ENCODE results near the gene ATP2B3. TPM values are rescaled to one million over a fixed set of nuclear protein-coding genes. Genes with fewer than 3 reads are reported as not detected.

Gene ATP2B3
- total and polyA plus RNA-seq, 7 experiments from 2014 or later, result not detected

GRCh38 chrX:153595859-153596857 lies 78.7 kb downstream of the ATP2B3 start:
- Histone ChIP-seq H3K27ac (ENCODE audit: low read depth, low read length) (no peak overlapping the region), H3K4me3 (ENCODE audit: low read length) (no peak overlapping the region), H3K36me3 (ENCODE audit: control insufficient read depth in 2 of 3, insufficient read depth in 3 of 3, low read length in 3 of 3) (peaks cover 0 to 42% (median 4%) of the 10 kb centered on the region in 3 experiments), H3K4me1 (ENCODE audit: control insufficient read depth in 2 of 2, insufficient read depth in 2 of 2, low read length in 2 of 2) (peaks cover 16 to 19% of the 10 kb centered on the region in 2 donors), H3K9me3 (ENCODE audit: control insufficient read depth in 2 of 3, low read length in 3 of 3) (no peaks in the 10 kb centered on the region), H3K27me3 (ENCODE audit: control insufficient read depth in 2 of 2, insufficient read depth in 2 of 2, low read length in 2 of 2) (no peaks in the 10 kb centered on the region)
- peak overlapping the region in 8 of 10 donors; percentile 49 to 90 (median 86) for H3K4me3 Mint-ChIP-seq
- ATAC-seq, result no peak
- peaks cover 23 to 39% (median 31%) of the 10 kb centered on the region in 7 donors for H3K4me1 Mint-ChIP-seq
- ChIA-PET POLR2A (interaction anchor here (1.0 kb wide), 1 partner anchor 10 kb away, joined by 3 read pairs; no protein-coding TSS in a partner anchor), CTCF (no interaction called here)
- peaks cover 0 to 3% (median 0%) of the 10 kb centered on the region in 11 donors for H3K9me3 Mint-ChIP-seq
- DNase-seq, result no peak
- H3K27ac Mint-ChIP-seq, result peak overlapping the region in 3 of 9 donors; percentile 25 to 67 (median 56)
- intact Hi-C loops (cut with micrococcal nuclease), result loop anchor here in 1 of 2 donors (5.0 to 10.0 kb wide), 3 partner anchors 34 to 654 kb away; no protein-coding TSS in a partner anchor
- H3K36me3 Mint-ChIP-seq, result peaks cover 0 to 19% (median 5%) of the 10 kb centered on the region in 5 donors
- H3K27me3 Mint-ChIP-seq, result no peaks in the 10 kb centered on the region

GRCh38 chrX:153596981-153597750 lies 79.7 kb downstream of the ATP2B3 start:
- Mint-ChIP-seq H3K36me3 (peaks cover 0 to 13% (median 5%) of the 10 kb centered on the region in 5 donors), H3K9me3 (peaks cover 0 to 3% (median 0%) of the 10 kb centered on the region in 11 donors), H3K4me1 (peaks cover 20 to 44% (median 33%) of the 10 kb centered on the region in 7 donors), H3K27me3 (no peaks in the 10 kb centered on the region), H3K4me3 (peak overlapping the region; percentile 82 to 92 (median 89)), H3K27ac (peak overlapping the region in 3 of 9 donors; percentile 14 to 76 (median 49))
- intact Hi-C loops (cut with micrococcal nuclease), result loop anchor here in 1 of 2 donors (5.0 to 10.0 kb wide), 3 partner anchors 35 to 655 kb away; no protein-coding TSS in a partner anchor
- Histone ChIP-seq H3K4me3 (ENCODE audit: low read length) (no peak overlapping the region), H3K27me3 (ENCODE audit: control insufficient read depth in 2 of 2, insufficient read depth in 2 of 2, low read length in 2 of 2) (no peaks in the 10 kb centered on the region), H3K36me3 (ENCODE audit: control insufficient read depth in 2 of 3, insufficient read depth in 3 of 3, low read length in 3 of 3) (peaks cover 0 to 31% (median 0%) of the 10 kb centered on the region in 3 experiments), H3K9me3 (ENCODE audit: control insufficient read depth in 2 of 3, low read length in 3 of 3) (no peaks in the 10 kb centered on the region), H3K27ac (ENCODE audit: low read depth, low read length) (no peak overlapping the region), H3K4me1 (ENCODE audit: control insufficient read depth in 2 of 2, insufficient read depth in 2 of 2, low read length in 2 of 2) (peaks cover 16 to 19% of the 10 kb centered on the region in 2 donors)
- ATAC-seq, result no peak
- POLR2A ChIA-PET, result interaction anchor here (1.3 to 1.5 kb wide), 2 partner anchors 14 to 19 kb away, joined by 4 to 5 read pairs; no protein-coding TSS in a partner anchor
- no peak for DNase-seq
- CTCF ChIA-PET, result interaction anchor here (0.6 to 1.1 kb wide), 2 partner anchors 58 to 66 kb away, joined by 3 to 5 read pairs; no protein-coding TSS in a partner anchor

- Histone ChIP-seq H3K9me3 (ENCODE audit: control insufficient read depth in 2 of 3, low read length in 3 of 3) (no peaks in the 10 kb centered on the region), H3K27ac (ENCODE audit: low read depth, low read length) (peak within 1 kb of the TSS; percentile 74), H3K4me1 (ENCODE audit: control insufficient read depth in 2 of 2, insufficient read depth in 2 of 2, low read length in 2 of 2) (peaks cover 19% of the 10 kb centered on the region in 2 donors), H3K36me3 (ENCODE audit: control insufficient read depth in 2 of 3, insufficient read depth in 3 of 3, low read length in 3 of 3) (peaks cover 0 to 17% (median 0%) of the 10 kb centered on the region in 3 experiments), H3K27me3 (ENCODE audit: control insufficient read depth in 2 of 2, insufficient read depth in 2 of 2, low read length in 2 of 2) (no peaks in the 10 kb centered on the region), H3K4me3 (ENCODE audit: low read length) (peak within 1 kb of the TSS; percentile 69)
- peak within 1 kb of the TSS; percentile 47 to 91 (median 76) for H3K27ac Mint-ChIP-seq
- peak in 4 of 9 donors; percentile 10 to 34 (median 20) for DNase-seq
- ChIA-PET CTCF (interaction anchor here (0.7 kb wide), 1 partner anchor 13 kb away, joined by 7 read pairs; no protein-coding TSS in a partner anchor), POLR2A (interaction anchor here (0.6 to 1.5 kb wide), 7 partner anchors 13 to 657 kb away, joined by 3 to 5 read pairs (median 4); partner anchors contain the start of gene HCFC1)
- ATAC-seq, result peak; percentile 45
- no peaks in the 10 kb centered on the region for H3K27me3 Mint-ChIP-seq
- peaks cover 23 to 54% (median 38%) of the 10 kb centered on the region in 7 donors for H3K4me1 Mint-ChIP-seq
- H3K36me3 Mint-ChIP-seq, result peaks cover 0 to 9% (median 5%) of the 10 kb centered on the region in 5 donors
- H3K9me3 Mint-ChIP-seq, result peaks cover 0 to 4% (median 0%) of the 10 kb centered on the region in 11 donors
- peak within 1 kb of the TSS; percentile 85 to 93 (median 92) for H3K4me3 Mint-ChIP-seq
- intact Hi-C loops (cut with micrococcal nuclease), result loop anchor here (1.0 to 10.0 kb wide), 9 partner anchors 11 to 656 kb away; partner anchors contain the start of genes ABCD1 (in 2 of the 2), BCAP31 (in 2 of the 2), HAUS7 (in 2 of the 2) and IDH3G (in 1 of the 2)
These were observed 81.2 kb downstream of the ATP2B3 start, which contains the start of gene CCNQ for GRCh38 chrX:153598541-153599191. Gene CCNQ (minus strand): TSS chrX:153599139. CDS start chrX:153599073, 66 bp downstream.

- H3K27ac ChIP-seq (ENCODE audit: low read depth, low read length), result peak overlapping the region; percentile 74
- peak overlapping the region; percentile 69 for H3K4me3 ChIP-seq (ENCODE audit: low read length)
- peaks cover 0 to 10% (median 0%) of the 10 kb centered on the region in 3 experiments for H3K36me3 ChIP-seq (ENCODE audit: control insufficient read depth in 2 of 3, insufficient read depth in 3 of 3, low read length in 3 of 3)
- ATAC-seq (peak; percentile 94), DNase-seq (peak; percentile 77 to 91 (median 82))
- peaks cover 23 to 60% (median 46%) of the 10 kb centered on the region in 7 donors for H3K4me1 Mint-ChIP-seq
- peak overlapping the region; percentile 79 to 93 (median 90) for H3K4me3 Mint-ChIP-seq
- peaks cover 0 to 4% (median 0%) of the 10 kb centered on the region in 11 donors for H3K9me3 Mint-ChIP-seq
- no peaks in the 10 kb centered on the region for H3K27me3 Mint-ChIP-seq
- H3K27me3 ChIP-seq (ENCODE audit: control insufficient read depth in 2 of 2, insufficient read depth in 2 of 2, low read length in 2 of 2), result no peaks in the 10 kb centered on the region
- intact Hi-C loops (cut with micrococcal nuclease), result loop anchor here (1.0 to 10.0 kb wide), 9 partner anchors 10 to 657 kb away; partner anchors contain the start of genes ABCD1 (in 2 of the 2), BCAP31 (in 2 of the 2), HAUS7 (in 2 of the 2) and IDH3G (in 1 of the 2)
- CTCF ChIA-PET, result interaction anchor here (0.7 to 2.3 kb wide), 2 partner anchors 11 to 67 kb away, joined by 3 to 15 read pairs; no protein-coding TSS in a partner anchor
- peak overlapping the region in 7 of 9 donors; percentile 48 to 83 (median 64) for H3K27ac Mint-ChIP-seq
- no peaks in the 10 kb centered on the region for H3K9me3 ChIP-seq (ENCODE audit: control insufficient read depth in 2 of 3, low read length in 3 of 3)
- peaks cover 0 to 8% (median 5%) of the 10 kb centered on the region in 5 donors for H3K36me3 Mint-ChIP-seq
- peaks cover 19 to 21% of the 10 kb centered on the region in 2 donors for H3K4me1 ChIP-seq (ENCODE audit: control insufficient read depth in 2 of 2, insufficient read depth in 2 of 2, low read length in 2 of 2)
- POLR2A ChIA-PET, result interaction anchor here (0.7 to 2.5 kb wide), 7 partner anchors 10 to 658 kb away, joined by 3 to 10 read pairs (median 5); partner anchors contain the start of gene HCFC1
These were observed 82.0 kb downstream of the ATP2B3 start for GRCh38 chrX:153599192-153600031.

- no peaks in the 10 kb centered on the region for H3K27me3 ChIP-seq (ENCODE audit: control insufficient read depth in 2 of 2, insufficient read depth in 2 of 2, low read length in 2 of 2)
- H3K36me3 Mint-ChIP-seq, result peaks cover 0 to 9% (median 5%) of the 10 kb centered on the region in 5 donors
- H3K4me1 Mint-ChIP-seq, result peaks cover 23 to 63% (median 49%) of the 10 kb centered on the region in 7 donors
- H3K4me1 ChIP-seq (ENCODE audit: control insufficient read depth in 2 of 2, insufficient read depth in 2 of 2, low read length in 2 of 2), result peaks cover 19 to 21% of the 10 kb centered on the region in 2 donors
- H3K27me3 Mint-ChIP-seq, result no peaks in the 10 kb centered on the region
- peaks cover 0 to 4% (median 0%) of the 10 kb centered on the region in 3 experiments for H3K36me3 ChIP-seq (ENCODE audit: control insufficient read depth in 2 of 3, insufficient read depth in 3 of 3, low read length in 3 of 3)
- peak overlapping the region in 8 of 9 donors; percentile 35 to 83 (median 65) for H3K27ac Mint-ChIP-seq
- ATAC-seq, result no peak
- H3K4me3 Mint-ChIP-seq, result peak overlapping the region; percentile 79 to 93 (median 90)
- intact Hi-C loops (cut with micrococcal nuclease), result no loop called here
- H3K9me3 ChIP-seq (ENCODE audit: control insufficient read depth in 2 of 3, low read length in 3 of 3), result no peaks in the 10 kb centered on the region
- H3K4me3 ChIP-seq (ENCODE audit: low read length), result peak overlapping the region; percentile 69
- peak in 2 of 9 donors; percentile 8 to 27 for DNase-seq
- H3K27ac ChIP-seq (ENCODE audit: low read depth, low read length), result no peak overlapping the region
- peaks cover 0 to 4% (median 0%) of the 10 kb centered on the region in 11 donors for H3K9me3 Mint-ChIP-seq
- ChIA-PET CTCF (interaction anchor here (0.7 to 2.3 kb wide), 4 partner anchors 10 to 67 kb away, joined by 3 to 15 read pairs (median 3); no protein-coding TSS in a partner anchor), POLR2A (interaction anchor here (0.7 to 2.5 kb wide), 5 partner anchors 10 to 65 kb away, joined by 3 to 10 read pairs (median 6); no protein-coding TSS in a partner anchor)
These were observed 82.6 kb downstream of the ATP2B3 start for GRCh38 chrX:153600032-153600373.

All from naive thymus-derived CD4-positive, alpha-beta T cell (primary cell).